Esophagus squamous epithelium (tissue), 5 donors: ENCODE data around the gene ATOH7. TPM values are rescaled to one million over a fixed set of nuclear protein-coding genes. Genes with fewer than 3 reads are reported as not detected.

Source experiments
- DNase-seq: peaks from one replicate; lab custom pipeline; 2025; lab: John Stamatoyannopoulos, UW
- H3K27ac ChIP-seq, 4 donors: fragments of 200-600 bp; sonication (generic); one replicate each; pipeline ENCODE4 v1.5.1; 2016 to 2019; ENCODE audit warnings: mild to moderate bottlenecking in 1 of 4
- H3K27me3 ChIP-seq, 4 donors: fragments of 200-600 bp; sonication (generic); 1 replicate in 3 of 4; 2 replicates in 1 of 4; pipeline versions ENCODE4 v1.5.1 to v1.6.0; 2017 to 2021; ENCODE audit warnings: antibody characterized with exemption in 1 of 4
- H3K36me3 ChIP-seq, 3 donors: fragments of 200-600 bp; sonication (generic); one replicate each; pipeline ENCODE4 v1.5.1; 2016 to 2019
- H3K4me1 ChIP-seq, 3 donors: fragments of 200-600 bp; sonication (generic); one replicate each; pipeline ENCODE4 v1.5.1; 2017 to 2019
- H3K4me3 ChIP-seq, 4 donors: fragments of 200-600 bp; sonication (generic); 1 replicate in 3 of 4; 2 replicates in 1 of 4; pipeline ENCODE4 v1.5.1; 2016 to 2019; ENCODE audit warnings: mild to moderate bottlenecking in 2 of 4, moderate library complexity in 1 of 4
- H3K9me3 ChIP-seq, 3 donors: fragments of 200-600 bp; sonication (generic); one replicate each; pipeline ENCODE4 v1.5.1; 2016 to 2019
- CTCF ChIP-seq, 6 experiments: fragments of 450-650 bp in 4 of 6; fragments of 200-600 bp in 2 of 6; sonication (generic) in 2 of 6; IDR thresholded peaks; one replicate each; pipeline ENCODE4 v1.5.1; 2016 to 2019; ENCODE audit warnings: antibody characterized with exemption in 6 of 6, mild to moderate bottlenecking in 4 of 6, moderate library complexity in 4 of 6
- POLR2A ChIP-seq, 4 donors: fragments of 450-650 bp; IDR thresholded peaks; one replicate each; pipeline ENCODE4 v1.6.1; 2017; ENCODE audit warnings: antibody characterized with exemption in 4 of 4, mild to moderate bottlenecking in 4 of 4, moderate library complexity in 3 of 4
- WGBS, 2 donors: methylation state at CpG; one replicate each; pipeline ENCODE4 v1.1.5; 2018; 5-methylcytosine and 5-hydroxymethylcytosine counted together
- intact Hi-C: fragments of 100-400 bp; cut with DNase I; formaldehyde crosslinking; loops from one replicate; pipeline ENCODE4 v1.15.0; 2022
- total RNA-seq, 4 donors: library from RNA; depleted of rRNA; stranded (reverse); fragments of >200 nt; gene quantifications; one replicate each; pipeline ENCODE4 v1.1.0, GENCODE V29; 2016
- donor health status: DM: yes; HTN: yes; CAD: no.

ATOH7 gene
- total RNA-seq, 4 donors from 2014 or later: not detected

DNA sequence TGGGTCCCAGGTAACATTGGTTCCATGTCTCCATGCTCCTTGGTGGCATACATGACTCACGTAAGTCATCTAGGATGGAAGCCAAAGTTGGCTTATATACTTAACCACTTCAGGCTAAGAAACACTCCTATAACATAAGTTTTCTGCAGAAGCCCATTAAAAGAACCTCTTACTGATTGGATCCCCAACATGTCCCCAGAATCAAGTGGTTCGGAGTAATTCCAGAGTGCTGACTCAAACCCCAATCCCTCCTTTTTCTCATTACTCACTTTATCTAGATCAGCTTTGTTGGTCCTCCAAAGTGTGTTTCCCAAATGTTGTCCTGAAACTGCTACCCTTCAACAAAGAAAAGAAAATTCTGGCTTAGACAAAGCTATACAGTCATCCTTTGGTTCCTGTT is 10.1 kb upstream of the ATOH7 start:
- no peak for DNase-seq

GRCh38 chr10:68239596-68240150 is 7.8 kb upstream of the ATOH7 start:
- intact Hi-C loops: no loop called here
- 41 to 52% methylated on average over 5 of the region's 5 CpGs for WGBS, 2 donors
- TF ChIP-seq POLR2A (IDR thresholded peaks at IDR 0.05) (no peak), CTCF (IDR thresholded peaks at IDR 0.05) (no peak)

More for the DNA sequence above, 10.1 kb upstream of the ATOH7 start:
- intact Hi-C loops: no loop called here
- H3K27ac ChIP-seq: no peak overlapping the region
- no peaks in the 10 kb centered on the region for H3K36me3 ChIP-seq
- H3K4me1 ChIP-seq: no peaks in the 10 kb centered on the region
- H3K9me3 ChIP-seq: no peaks in the 10 kb centered on the region
- WGBS, 2 donors: 45 to 78% methylated on average over 2 of the region's 2 CpGs
- H3K4me3 ChIP-seq: no peak overlapping the region
- no peaks in the 10 kb centered on the region for H3K27me3 ChIP-seq
- TF ChIP-seq CTCF (IDR thresholded peaks at IDR 0.05): no peak
- no peak for TF ChIP-seq POLR2A (IDR thresholded peaks at IDR 0.05)

GRCh38 chr10:68239069-68239468 is 7.2 kb upstream of the ATOH7 start:
- DNase-seq: no peak
- WGBS, 2 donors: 94 to 100% methylated on average over 4 to 5 of the region's 5 CpGs
- H3K9me3 ChIP-seq: no peaks in the 10 kb centered on the region
- no peaks in the 10 kb centered on the region for H3K4me1 ChIP-seq
- no peak overlapping the region for H3K27ac ChIP-seq
- H3K4me3 ChIP-seq: no peak overlapping the region
- intact Hi-C loops: no loop called here
- H3K36me3 ChIP-seq: no peaks in the 10 kb centered on the region
- TF ChIP-seq CTCF (IDR thresholded peaks at IDR 0.05) (no peak), POLR2A (IDR thresholded peaks at IDR 0.05) (no peak)
- H3K27me3 ChIP-seq: peaks cover 0 to 4% (median 0%) of the 10 kb centered on the region in 4 donors

More at GRCh38 chr10:68239596-68240150, 7.8 kb upstream of the ATOH7 start:
- no peaks in the 10 kb centered on the region for H3K36me3 ChIP-seq
- no peak overlapping the region for H3K27ac ChIP-seq
- H3K4me1 ChIP-seq: no peaks in the 10 kb centered on the region
- no peak for DNase-seq
- H3K27me3 ChIP-seq: no peaks in the 10 kb centered on the region
- H3K9me3 ChIP-seq: no peaks in the 10 kb centered on the region
- H3K4me3 ChIP-seq: no peak overlapping the region

GRCh38 chr10:68238371-68238770 is 6.5 kb upstream of the ATOH7 start:
- Histone ChIP-seq H3K27me3 (peaks cover 0 to 6% (median 0%) of the 10 kb centered on the region in 4 donors), H3K9me3 (no peaks in the 10 kb centered on the region), H3K27ac (no peak overlapping the region), H3K36me3 (no peaks in the 10 kb centered on the region), H3K4me1 (no peaks in the 10 kb centered on the region), H3K4me3 (no peak overlapping the region)
- TF ChIP-seq CTCF (IDR thresholded peaks at IDR 0.05) (no peak), POLR2A (IDR thresholded peaks at IDR 0.05) (no peak)
- 87 to 88% methylated on average over 6 of the region's 6 CpGs for WGBS, 2 donors
- intact Hi-C loops: no loop called here
- DNase-seq: no peak

DNA sequence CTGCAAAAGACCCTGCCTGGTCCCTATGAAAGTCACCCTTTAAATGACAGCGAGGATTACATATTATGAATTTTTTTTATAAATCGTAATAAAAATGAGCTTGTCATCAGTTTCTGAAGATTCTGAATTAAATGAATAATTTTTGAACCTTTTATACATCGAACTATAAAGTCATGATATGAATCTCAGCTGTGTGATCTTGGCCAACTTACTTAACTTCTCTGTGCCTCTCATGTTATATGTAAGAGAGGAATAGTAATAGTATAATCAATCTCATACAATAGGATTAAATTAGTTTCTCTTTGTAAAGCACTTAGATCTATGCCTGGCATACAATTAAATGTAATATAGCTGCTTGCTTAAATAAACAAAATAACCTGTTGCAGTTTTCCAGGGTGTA is 5.3 kb upstream of the ATOH7 start:
- intact Hi-C loops: no loop called here
- WGBS, 2 donors: 82 to 86% methylated on average over 3 of the region's 3 CpGs
- H3K27ac ChIP-seq: no peak overlapping the region
- H3K36me3 ChIP-seq: no peaks in the 10 kb centered on the region
- H3K4me1 ChIP-seq: peaks cover 0 to under 1% (median 0%) of the 10 kb centered on the region in 3 donors
- no peak overlapping the region for H3K4me3 ChIP-seq
- no peak for DNase-seq
- peaks cover 0 to 7% (median 0%) of the 10 kb centered on the region in 4 donors for H3K27me3 ChIP-seq
- TF ChIP-seq CTCF (IDR thresholded peaks at IDR 0.05) (no peak), POLR2A (IDR thresholded peaks at IDR 0.05) (no peak)
- H3K9me3 ChIP-seq: no peaks in the 10 kb centered on the region
